SK-N-SH treated with all-trans-retinoic acid at 6 μM for 48 hours (cell line): ENCODE measurements around the gene CORO1C.

Experiments used
- ATAC-seq: fragments of 200-7000 bp; cut with Tn5 transposase; 3 replicates; pipeline ENCODE4 v1.9.1; 2020; ENCODE audit warnings: mild to moderate bottlenecking, moderate library complexity
- ARNTL ChIP-seq: fragments of 450-650 bp; formaldehyde crosslinking; IDR thresholded peaks from 2 replicates; pipeline ENCODE4 v1.5.0; 2020; ENCODE audit warnings: low read depth, mild to moderate bottlenecking, moderate library complexity, borderline replicate concordance
- BACH2 ChIP-seq: fragments of 250-450 bp; sonication (Bioruptor Pico); IDR thresholded peaks from 2 replicates; pipeline ENCODE4 v1.9.0; 2021; ENCODE audit warnings: mild to moderate bottlenecking, borderline replicate concordance
- CREB5 ChIP-seq: fragments of 250-450 bp; sonication (Bioruptor Pico); IDR thresholded peaks from 2 replicates; pipeline ENCODE4 v1.5.1; 2020; ENCODE audit warnings: low read depth, mild to moderate bottlenecking, moderate library complexity
- CSDC2 ChIP-seq: fragments of 250-450 bp; sonication (Bioruptor Pico); IDR thresholded peaks from 2 replicates; pipeline ENCODE4 v1.5.0; 2020; ENCODE audit warnings: mild to moderate bottlenecking, moderate library complexity
- CSRNP3 ChIP-seq: fragments of 250-450 bp; sonication (Bioruptor Pico); IDR thresholded peaks from 2 replicates; pipeline ENCODE4 v1.5.1; 2021; ENCODE audit warnings: mild to moderate bottlenecking, moderate library complexity
- ESRRG ChIP-seq: fragments of 250-450 bp; sonication (Bioruptor Pico); IDR thresholded peaks from 2 replicates; pipeline ENCODE4 v1.6.1; 2021; ENCODE audit warnings: mild to moderate bottlenecking
- GLIS3 ChIP-seq: fragments of 250-450 bp; sonication (Bioruptor Pico); IDR thresholded peaks from 2 replicates; pipeline ENCODE4 v1.5.0; 2020; ENCODE audit warnings: mild to moderate bottlenecking, moderate library complexity
- ISL1 ChIP-seq: fragments of 250-450 bp; sonication (Bioruptor Pico); IDR thresholded peaks from 2 replicates; pipeline ENCODE4 v2.1.2; 2022; ENCODE audit warnings: mild to moderate bottlenecking, moderate library complexity
- OSR1 ChIP-seq: fragments of 250-450 bp; sonication (Bioruptor Pico); IDR thresholded peaks from 2 replicates; pipeline ENCODE4 v1.8.0; 2022; ENCODE audit warnings: moderate library complexity, mild to moderate bottlenecking, inconsistent platforms
- PATZ1 ChIP-seq: fragments of 250-450 bp; sonication (Bioruptor Pico); IDR thresholded peaks from 2 replicates; pipeline ENCODE4 v1.8.0; 2020; ENCODE audit warnings: mild to moderate bottlenecking, moderate library complexity, borderline replicate concordance
- PPARA ChIP-seq: fragments of 250-450 bp; sonication (Bioruptor Pico); IDR thresholded peaks from 2 replicates; pipeline ENCODE4 v1.5.0; 2020; ENCODE audit warnings: mild to moderate bottlenecking, borderline replicate concordance
- SNAI2 ChIP-seq: fragments of 250-450 bp; sonication (Bioruptor Pico); IDR thresholded peaks from 2 replicates; pipeline ENCODE4 v1.5.0; 2020; ENCODE audit warnings: mild to moderate bottlenecking, moderate library complexity
- TSHZ2 ChIP-seq: fragments of 250-450 bp; sonication (Bioruptor Pico); IDR thresholded peaks from 2 replicates; pipeline ENCODE4 v1.5.0; 2020; ENCODE audit warnings: mild to moderate bottlenecking, moderate library complexity
- ZC3H10 ChIP-seq: fragments of 250-450 bp; sonication (Bioruptor Pico); IDR thresholded peaks from 2 replicates; pipeline ENCODE4 v1.5.1; 2021; ENCODE audit warnings: mild to moderate bottlenecking, moderate library complexity
- ZFP3 ChIP-seq: fragments of 250-450 bp; sonication (Bioruptor Pico); IDR thresholded peaks from 2 replicates; pipeline ENCODE4 v1.5.0; 2020; ENCODE audit warnings: mild to moderate bottlenecking, moderate library complexity
- ZFP30 ChIP-seq: fragments of 450-650 bp; formaldehyde crosslinking; IDR thresholded peaks from 2 replicates; pipeline ENCODE4 v1.5.0; 2022; ENCODE audit warnings: mild to moderate bottlenecking, moderate library complexity
- ZNF565 ChIP-seq: fragments of 450-650 bp; formaldehyde crosslinking; conservative IDR thresholded peaks from 2 replicates; pipeline ENCODE4 v1.5.0; 2020; ENCODE audit warnings: low read depth, mild to moderate bottlenecking, moderate library complexity
- ZNF70 ChIP-seq: fragments of 450-650 bp; formaldehyde crosslinking; IDR thresholded peaks from 2 replicates; pipeline ENCODE4 v1.5.0; 2020; ENCODE audit warnings: mild to moderate bottlenecking, moderate library complexity
- ZNF8 ChIP-seq: fragments of 450-650 bp; formaldehyde crosslinking; IDR thresholded peaks from 2 replicates; pipeline ENCODE4 v1.5.0; 2020; ENCODE audit warnings: mild to moderate bottlenecking, moderate library complexity

CORO1C gene

GRCh38 chr12:108722992-108723766, 8.1 kb downstream of the CORO1C start:
- peak; percentile 77 for ATAC-seq

GRCh38 chr12:108722463-108722862, 8.9 kb downstream of the CORO1C start:
- peak; percentile 5; the same call in 2 of the 3 replicates for ATAC-seq
- no peak for TF ChIP-seq SNAI2 (CRISPR knock-in tag)
- TF ChIP-seq ZNF8: no peak
- no peak for TF ChIP-seq OSR1 (CRISPR knock-in tag)
- TF ChIP-seq CREB5 (CRISPR knock-in tag): no peak
- TF ChIP-seq PATZ1 (CRISPR knock-in tag): no peak
- no peak for TF ChIP-seq CSDC2
- no peak for TF ChIP-seq ZFP3 (CRISPR knock-in tag)
- no peak for TF ChIP-seq ARNTL (CRISPR knock-in tag)
- TF ChIP-seq ZNF565: no peak
- TF ChIP-seq ZFP30: no peak
- TF ChIP-seq ESRRG (CRISPR knock-in tag): no peak
- no peak for TF ChIP-seq ISL1 (CRISPR knock-in tag)
- no peak for TF ChIP-seq BACH2 (CRISPR knock-in tag)
- no peak for TF ChIP-seq ZC3H10

More at GRCh38 chr12:108722992-108723766, 8.1 kb downstream of the CORO1C start:
- TF ChIP-seq OSR1 (CRISPR knock-in tag) (no peak), CSDC2 (0 out of 2 replicates have a peak, but pooled peaks have one; percentile 27), CREB5 (CRISPR knock-in tag) (peak; percentile 60; the same call in 1 of the 2 replicates), BACH2 (CRISPR knock-in tag) (no peak), PATZ1 (CRISPR knock-in tag) (no peak; the same call in 1 of the 2 replicates), GLIS3 (CRISPR knock-in tag) (no peak), ZNF70 (CRISPR knock-in tag) (no peak), CSRNP3 (CRISPR knock-in tag) (no peak), ISL1 (CRISPR knock-in tag) (peak; percentile 88), PPARA (CRISPR knock-in tag) (no peak), SNAI2 (CRISPR knock-in tag) (no peak), TSHZ2 (no peak), ZNF565 (no peak)
- TF ChIP-seq, all 23 proteins: peak for 3
